Ascending aorta (tissue), 2 donors: ENCODE measurements around the gene PROCA1. TPM values are rescaled to one million over a fixed set of nuclear protein-coding genes. Genes with fewer than 3 reads are reported as not detected.

Experiments
- DNase-seq, 2 donors: peaks; one replicate each; pipeline ENCODE4 v3.0.0-alpha.2; 2019; ENCODE audit warnings: low spot score in 2 of 2
- H3K27ac ChIP-seq, 2 donors: fragments of 200-600 bp; sonication (generic); one replicate each; pipeline ENCODE4 v1.5.1; 2016 to 2017; ENCODE audit warnings: mild to moderate bottlenecking in 1 of 2
- H3K27me3 ChIP-seq: fragments of 200-600 bp; sonication (generic); one replicate; pipeline ENCODE4 v1.5.1; 2017
- H3K36me3 ChIP-seq, 2 donors: fragments of 200-600 bp; sonication (generic); one replicate each; pipeline ENCODE4 v1.5.1; 2016
- H3K4me1 ChIP-seq, 2 donors: fragments of 200-600 bp; sonication (generic); one replicate each; pipeline ENCODE4 v1.5.1; 2016 to 2017; ENCODE audit warnings: mild to moderate bottlenecking in 1 of 2
- H3K4me3 ChIP-seq, 2 donors: fragments of 200-600 bp; sonication (generic); one replicate each; pipeline ENCODE4 v1.5.1; 2016 to 2017; ENCODE audit warnings: mild to moderate bottlenecking in 1 of 2
- H3K9me3 ChIP-seq, 2 donors: fragments of 200-600 bp; sonication (generic); one replicate each; pipeline ENCODE4 v1.5.1; 2016
- intact Hi-C: fragments of 100-400 bp; cut with DNase I; formaldehyde crosslinking; loops from one replicate; pipeline ENCODE4 v1.15.1; 2023
- total RNA-seq: library from RNA; depleted of rRNA; stranded (reverse); fragments of >200 nt; gene quantifications from one replicate; pipeline ENCODE4 v1.1.0, GENCODE V29; 2016
- TF ChIP-seq, protein P1 (sequence below), 3 experiments: fragments of 200-600 bp in 2 of 3; fragments of 450-650 bp in 1 of 3; sonication (generic) in 2 of 3; IDR thresholded peaks; one replicate each; pipeline ENCODE4 v1.5.1; 2016 to 2019; ENCODE audit warnings: antibody characterized with exemption in 3 of 3, mild to moderate bottlenecking in 1 of 3, moderate library complexity in 1 of 3

PROCA1 gene
- total RNA-seq, 1 donor from 2014 or later, result 1.6 TPM

- H3K4me3 ChIP-seq, result no peak overlapping the region
- TF ChIP-seq, protein P1, sequence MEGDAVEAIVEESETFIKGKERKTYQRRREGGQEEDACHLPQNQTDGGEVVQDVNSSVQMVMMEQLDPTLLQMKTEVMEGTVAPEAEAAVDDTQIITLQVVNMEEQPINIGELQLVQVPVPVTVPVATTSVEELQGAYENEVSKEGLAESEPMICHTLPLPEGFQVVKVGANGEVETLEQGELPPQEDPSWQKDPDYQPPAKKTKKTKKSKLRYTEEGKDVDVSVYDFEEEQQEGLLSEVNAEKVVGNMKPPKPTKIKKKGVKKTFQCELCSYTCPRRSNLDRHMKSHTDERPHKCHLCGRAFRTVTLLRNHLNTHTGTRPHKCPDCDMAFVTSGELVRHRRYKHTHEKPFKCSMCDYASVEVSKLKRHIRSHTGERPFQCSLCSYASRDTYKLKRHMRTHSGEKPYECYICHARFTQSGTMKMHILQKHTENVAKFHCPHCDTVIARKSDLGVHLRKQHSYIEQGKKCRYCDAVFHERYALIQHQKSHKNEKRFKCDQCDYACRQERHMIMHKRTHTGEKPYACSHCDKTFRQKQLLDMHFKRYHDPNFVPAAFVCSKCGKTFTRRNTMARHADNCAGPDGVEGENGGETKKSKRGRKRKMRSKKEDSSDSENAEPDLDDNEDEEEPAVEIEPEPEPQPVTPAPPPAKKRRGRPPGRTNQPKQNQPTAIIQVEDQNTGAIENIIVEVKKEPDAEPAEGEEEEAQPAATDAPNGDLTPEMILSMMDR (IDR thresholded peaks at IDR 0.05), result no peak
- H3K27ac ChIP-seq, result no peak overlapping the region
- intact Hi-C loops, result no loop called here
- H3K27me3 ChIP-seq, result no peaks in the 10 kb centered on the region
- H3K36me3 ChIP-seq, result peaks cover 15 to 24% of the 10 kb centered on the region in 2 donors
- H3K9me3 ChIP-seq, result no peaks in the 10 kb centered on the region
- no peak for DNase-seq
- no peaks in the 10 kb centered on the region for H3K4me1 ChIP-seq
Observed at GRCh38 chr17:28756049-28756804, 44.5 kb upstream of the PROCA1 start.

DNA sequence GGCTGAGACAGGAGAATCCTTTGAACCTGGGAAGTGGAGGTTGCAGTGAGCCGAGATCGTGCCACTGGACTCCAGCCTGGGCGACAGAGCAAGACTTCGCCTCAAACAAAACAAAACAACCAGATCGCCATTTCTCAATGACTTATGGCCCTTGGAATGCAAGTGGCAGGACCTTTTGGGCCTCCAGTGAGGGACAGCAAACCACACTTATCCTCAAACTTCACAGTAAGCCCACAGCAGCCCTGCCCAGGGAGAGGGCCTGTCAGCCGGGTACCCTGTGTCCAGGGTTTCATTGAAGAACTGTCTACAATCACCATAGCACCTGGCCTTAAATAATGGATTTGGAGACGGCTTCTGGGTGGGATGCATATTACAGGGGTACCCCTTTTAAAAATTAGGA lies 43.8 kb upstream of the PROCA1 start:
- no peak overlapping the region for H3K4me3 ChIP-seq
- H3K9me3 ChIP-seq, result no peaks in the 10 kb centered on the region
- DNase-seq, result no peak
- TF ChIP-seq, protein P1 (IDR thresholded peaks at IDR 0.05), result no peak
- intact Hi-C loops, result no loop called here
- H3K27ac ChIP-seq, result no peak overlapping the region
- no peaks in the 10 kb centered on the region for H3K27me3 ChIP-seq
- H3K36me3 ChIP-seq, result peaks cover 15 to 24% of the 10 kb centered on the region in 2 donors
- no peaks in the 10 kb centered on the region for H3K4me1 ChIP-seq

DNA sequence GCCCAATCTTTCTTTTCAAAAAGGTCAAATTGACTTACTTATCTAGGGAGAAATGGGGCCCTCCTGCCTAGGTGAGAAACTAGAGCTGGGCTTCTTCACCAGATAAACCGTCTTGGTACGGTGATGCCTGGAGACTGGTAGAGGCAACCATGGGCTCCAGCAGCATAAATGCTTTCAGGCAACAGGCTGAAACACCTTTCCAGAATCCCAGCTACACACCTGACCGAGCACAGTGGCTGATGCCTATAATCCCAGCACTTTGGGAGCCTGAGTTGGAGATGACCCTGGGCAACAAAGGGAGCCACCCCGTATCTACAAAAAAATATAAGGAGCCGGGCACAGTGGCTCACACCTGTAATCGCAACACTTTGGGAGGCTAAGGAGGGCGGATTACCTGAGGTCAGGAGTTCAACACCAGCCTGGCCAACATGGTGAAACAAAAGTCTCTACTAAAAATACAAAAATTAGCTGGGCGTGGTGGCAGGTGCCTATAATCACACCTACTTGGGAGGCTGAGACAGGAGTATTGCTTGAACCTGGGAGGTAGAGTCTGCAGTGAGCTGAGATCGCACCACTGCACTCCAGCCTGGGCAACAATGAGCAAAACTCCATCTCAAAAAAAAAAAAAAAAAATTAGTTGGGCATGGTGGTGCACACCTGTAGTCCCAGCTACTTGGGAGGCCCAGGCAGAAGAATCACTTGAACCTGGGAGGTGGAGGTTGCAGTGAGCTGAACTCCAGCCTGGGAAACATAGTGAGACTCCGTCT lies 40.1 kb upstream of the PROCA1 start:
- Histone ChIP-seq H3K9me3 (no peaks in the 10 kb centered on the region), H3K27me3 (no peaks in the 10 kb centered on the region), H3K27ac (no peak overlapping the region), H3K4me1 (peaks cover 1 to 3% of the 10 kb centered on the region in 2 donors), H3K4me3 (no peak overlapping the region), H3K36me3 (peaks cover 7 to 18% of the 10 kb centered on the region in 2 donors)
- intact Hi-C loops, result no loop called here
- DNase-seq, result no peak
- TF ChIP-seq, protein P1 (IDR thresholded peaks at IDR 0.05), result no peak

GRCh38 chr17:28750178-28751047 lies 38.7 kb upstream of the PROCA1 start:
- H3K4me1 ChIP-seq, result peaks cover 10 to 16% of the 10 kb centered on the region in 2 donors
- no peaks in the 10 kb centered on the region for H3K9me3 ChIP-seq
- H3K4me3 ChIP-seq, result no peak overlapping the region
- H3K27me3 ChIP-seq, result no peaks in the 10 kb centered on the region
- intact Hi-C loops, result loop anchor here (1.0 kb wide), 1 partner anchor 23 kb away; no protein-coding TSS in a partner anchor
- TF ChIP-seq, protein P1 (IDR thresholded peaks at IDR 0.05), result peak; percentile 100
- no peak overlapping the region for H3K27ac ChIP-seq
- H3K36me3 ChIP-seq, result peaks cover 7 to 18% of the 10 kb centered on the region in 2 donors
- DNase-seq, result peak; percentile 69 to 96

GRCh38 chr17:28749516-28750177 lies 38.0 kb upstream of the PROCA1 start:
- intact Hi-C loops, result loop anchor here (1.0 kb wide), 1 partner anchor 22 kb away; no protein-coding TSS in a partner anchor
- H3K9me3 ChIP-seq, result no peaks in the 10 kb centered on the region
- H3K27me3 ChIP-seq, result no peaks in the 10 kb centered on the region
- H3K36me3 ChIP-seq, result peaks cover 7 to 18% of the 10 kb centered on the region in 2 donors
- TF ChIP-seq, protein P1 (IDR thresholded peaks at IDR 0.05), result no peak
- peak overlapping the region in 1 of 2 donors; percentile 10 for H3K27ac ChIP-seq
- H3K4me3 ChIP-seq, result no peak overlapping the region
- DNase-seq, result no peak
- peaks cover 12 to 24% of the 10 kb centered on the region in 2 donors for H3K4me1 ChIP-seq
